GM10248 (cell line): ENCODE data around the gene NFIX.

ENCODE experiments used
- CTCF ChIA-PET: fragments of 300-600 bp; sonication (Branson Sonifier 250); formaldehyde crosslinking; extraction: SDS; loops from one replicate; lab custom pipeline; 2021; ENCODE audit warnings: antibody characterized with exemption; lab: Yijun Ruan, JAX
- POLR2A ChIA-PET: fragments of 350-650 bp; sonication (Branson Sonifier 250); formaldehyde crosslinking; extraction: SDS; loops from one replicate; lab custom pipeline; 2020; ENCODE audit warnings: antibody characterized with exemption; lab: Yijun Ruan, JAX
- DNase-seq: peaks from one replicate; pipeline ENCODE4 v3.0.0; 2012; ENCODE audit errors: extremely low spot score
- TF ChIP-seq, protein P1 (sequence below): IDR thresholded peaks from 2 replicates; pipeline ENCODE4 v1.5.1; 2012; ENCODE audit warnings: mild to moderate bottlenecking, low read depth; ENCODE audit errors: extremely low read depth, missing control alignments, control extremely low read depth

Gene NFIX

GRCh38 chr19:13042443-13043130 is 47.3 kb downstream of the NFIX start:
- CTCF ChIA-PET = interaction anchor here (0.8 to 11.6 kb wide), 8 partner anchors 9 to 77 kb away, joined by 3 to 97 read pairs (median 5); no protein-coding TSS in a partner anchor
- TF ChIP-seq, protein P1, sequence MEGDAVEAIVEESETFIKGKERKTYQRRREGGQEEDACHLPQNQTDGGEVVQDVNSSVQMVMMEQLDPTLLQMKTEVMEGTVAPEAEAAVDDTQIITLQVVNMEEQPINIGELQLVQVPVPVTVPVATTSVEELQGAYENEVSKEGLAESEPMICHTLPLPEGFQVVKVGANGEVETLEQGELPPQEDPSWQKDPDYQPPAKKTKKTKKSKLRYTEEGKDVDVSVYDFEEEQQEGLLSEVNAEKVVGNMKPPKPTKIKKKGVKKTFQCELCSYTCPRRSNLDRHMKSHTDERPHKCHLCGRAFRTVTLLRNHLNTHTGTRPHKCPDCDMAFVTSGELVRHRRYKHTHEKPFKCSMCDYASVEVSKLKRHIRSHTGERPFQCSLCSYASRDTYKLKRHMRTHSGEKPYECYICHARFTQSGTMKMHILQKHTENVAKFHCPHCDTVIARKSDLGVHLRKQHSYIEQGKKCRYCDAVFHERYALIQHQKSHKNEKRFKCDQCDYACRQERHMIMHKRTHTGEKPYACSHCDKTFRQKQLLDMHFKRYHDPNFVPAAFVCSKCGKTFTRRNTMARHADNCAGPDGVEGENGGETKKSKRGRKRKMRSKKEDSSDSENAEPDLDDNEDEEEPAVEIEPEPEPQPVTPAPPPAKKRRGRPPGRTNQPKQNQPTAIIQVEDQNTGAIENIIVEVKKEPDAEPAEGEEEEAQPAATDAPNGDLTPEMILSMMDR = no peak
- no peak for DNase-seq
- POLR2A ChIA-PET = no interaction called here

- ChIA-PET POLR2A (no interaction called here), CTCF (interaction anchor here (1.1 to 11.6 kb wide), 7 partner anchors 9 to 66 kb away, joined by 3 to 97 read pairs (median 10); no protein-coding TSS in a partner anchor)
- no peak for DNase-seq
- TF ChIP-seq, protein P1 = no peak
Measured at GRCh38 chr19:13043285-13043684, 48.0 kb downstream of the NFIX start.

GRCh38 chr19:13044231-13044836 is 49.1 kb downstream of the NFIX start:
- ChIA-PET POLR2A (interaction anchor here (0.5 kb wide), 1 partner anchor 70 kb away, joined by 4 read pairs; no protein-coding TSS in a partner anchor), CTCF (interaction anchor here (0.7 to 11.6 kb wide), 10 partner anchors 11 to 79 kb away, joined by 3 to 97 read pairs (median 5); no protein-coding TSS in a partner anchor)
- no peak for DNase-seq

DNA sequence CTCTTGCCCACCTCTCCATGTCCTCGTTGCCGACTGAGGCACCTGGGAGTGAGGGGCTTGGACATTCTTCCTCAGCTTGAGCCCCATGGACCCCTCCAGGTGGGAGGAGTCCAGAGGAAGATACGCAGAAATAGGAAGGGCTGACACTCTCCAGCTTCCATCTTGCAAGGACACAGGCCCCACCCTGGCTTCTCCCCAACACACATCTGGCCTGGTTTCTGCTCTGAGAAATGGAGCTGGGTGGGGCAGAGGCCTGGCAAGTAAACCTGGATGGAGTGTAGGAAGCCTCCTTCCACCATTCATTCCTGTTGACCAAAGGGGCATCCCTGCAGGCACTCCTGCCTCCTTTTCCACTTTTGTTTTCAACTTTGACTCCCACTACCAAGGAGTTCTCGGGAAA is 50.5 kb downstream of the NFIX start:
- no peak for DNase-seq
- TF ChIP-seq, protein P1 = no peak
- ChIA-PET POLR2A (no interaction called here), CTCF (interaction anchor here (0.9 to 11.6 kb wide), 4 partner anchors 15 to 80 kb away, joined by 3 to 97 read pairs (median 9); no protein-coding TSS in a partner anchor)

More at GRCh38 chr19:13044231-13044836, 49.1 kb downstream of the NFIX start:
- TF ChIP-seq, protein P1 = no peak

DNA sequence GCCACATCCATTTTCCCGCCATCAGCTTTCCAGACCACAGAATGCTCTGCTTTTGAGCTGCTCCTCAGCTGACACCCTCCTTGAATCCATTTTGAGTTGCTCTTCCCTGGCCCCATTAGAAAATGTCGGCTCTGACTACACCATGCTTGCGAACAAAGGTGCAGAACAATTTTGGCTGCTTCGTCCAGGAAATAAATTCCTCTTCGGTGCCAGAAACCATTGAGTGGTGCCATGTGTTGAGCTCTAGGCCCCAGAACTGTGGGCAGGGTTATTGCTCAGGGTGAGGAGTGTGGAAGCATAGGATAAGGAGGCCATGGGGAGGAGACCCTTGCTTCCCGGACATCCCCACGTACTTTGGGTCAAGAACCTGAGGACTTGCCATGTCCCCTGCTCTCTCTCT is 52.1 kb downstream of the NFIX start:
- DNase-seq = no peak
- POLR2A ChIA-PET = interaction anchor here (0.6 kb wide), 1 partner anchor 68 kb away, joined by 4 read pairs; no protein-coding TSS in a partner anchor
- CTCF ChIA-PET = interaction anchor here (1.2 to 11.6 kb wide), 5 partner anchors 14 to 82 kb away, joined by 3 to 97 read pairs (median 5); no protein-coding TSS in a partner anchor
- TF ChIP-seq, protein P1 = no peak

GRCh38 chr19:13050274-13050673 is 55.0 kb downstream of the NFIX start:
- TF ChIP-seq, protein P1 = no peak
- ChIA-PET CTCF (interaction anchor here (2.0 to 4.0 kb wide), 3 partner anchors 11 to 85 kb away, joined by 8 to 29 read pairs (median 10); no protein-coding TSS in a partner anchor), POLR2A (no interaction called here)
- no peak for DNase-seq
